H1 (cell line): ENCODE measurements around the gene PHOSPHO1.

Experiments used
- CTCF ChIP-seq, 3 experiments: IDR thresholded peaks; 1 replicate in 2 of 3; 2 replicates in 1 of 3; pipeline versions ENCODE4 v1.5.1 to v1.6.1; 2011; ENCODE audit warnings: low read length in 3 of 3, mild to moderate bottlenecking in 3 of 3, inconsistent platforms in 2 of 3, low read depth in 1 of 3, moderate library complexity in 1 of 3; ENCODE audit not compliant: insufficient read depth in 1 of 3; ENCODE audit errors: control extremely low read depth in 1 of 3
- RAD21 ChIP-seq, 2 experiments: IDR thresholded peaks in 1 of 2; conservative IDR thresholded peaks in 1 of 2; 2 replicates each; pipeline ENCODE4 v1.6.1; 2011; ENCODE audit warnings: low read depth in 2 of 2, low read length in 2 of 2, improper control_type of control experiment in 1 of 2, inconsistent platforms in 1 of 2, mild to moderate bottlenecking in 1 of 2, moderate library complexity in 1 of 2
- YY1 ChIP-seq: IDR thresholded peaks from 2 replicates; pipeline ENCODE4 v1.6.1; 2011; ENCODE audit warnings: low read depth, mild to moderate bottlenecking, low read length

GRCh38 chr17:49261540-49261939, 31.0 kb upstream of the PHOSPHO1 start:
- TF ChIP-seq CTCF (IDR thresholded peaks at IDR 0.05; ENCODE audit: control extremely low read depth in 1 of 3, insufficient read depth in 1 of 3, low read depth in 1 of 3, low read length in 3 of 3) = peak in 2 of 3 experiments; percentile 4 to 18; a peak in 1 of 4 replicates
- peak; percentile 84 for TF ChIP-seq YY1
- 0 out of 4 replicates have a peak, but pooled peaks of 1 of the 2 experiments have one; percentile 2 for TF ChIP-seq RAD21 (IDR thresholded peaks at IDR 0.05 in 1 of 2, conservative IDR thresholded peaks at IDR 0.05 in 1 of 2; ENCODE audit: low read depth in 2 of 2, low read length in 2 of 2)
